ENCODE data around the gene USP20. TPM values are rescaled to one million over a fixed set of nuclear protein-coding genes. Genes with fewer than 3 reads are reported as not detected.

Gene USP20
- total and polyA plus RNA-seq, 2 experiments from 2014 or later, result 32.7 to 47.3 TPM

DNA sequence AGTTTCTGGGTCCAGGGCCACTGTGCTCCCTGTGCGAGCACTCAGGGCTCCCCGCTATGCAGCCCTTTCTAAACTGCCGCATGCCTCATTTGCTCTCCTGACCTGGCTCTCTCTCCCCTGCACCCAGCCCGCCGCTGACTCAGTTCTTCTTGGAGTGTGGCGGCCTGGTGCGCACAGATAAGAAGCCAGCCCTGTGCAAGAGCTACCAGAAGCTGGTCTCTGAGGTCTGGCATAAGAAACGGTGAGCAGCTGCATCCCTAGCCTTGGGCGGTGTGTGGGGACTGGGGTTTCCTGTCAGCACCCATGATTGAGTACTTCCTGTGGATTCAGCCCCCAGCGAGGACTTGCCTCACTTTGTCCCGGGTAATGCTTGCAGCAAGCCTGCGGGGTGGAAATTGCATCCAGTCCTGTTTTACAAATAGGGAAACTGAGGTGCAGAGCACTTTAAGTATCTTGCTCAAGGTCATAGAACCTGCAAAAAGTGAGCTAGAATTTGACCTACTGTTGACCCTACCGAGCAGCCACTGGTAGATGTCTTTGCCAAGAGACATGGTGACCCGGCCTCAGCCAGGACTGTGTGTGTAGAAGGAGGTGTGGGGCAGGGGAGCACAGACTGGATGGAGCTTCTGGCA lies 27.9 kb downstream of the USP20 start:
- DNase-seq (ENCODE audit: low read depth in 1 of 2, low spot score in 1 of 2), result peak in 1 of 2 donors; percentile 96
- H3K4me1 ChIP-seq (ENCODE audit: low read depth), result no peaks in the 10 kb centered on the region
- no peak overlapping the region for H3K27ac ChIP-seq
- H3K36me3 ChIP-seq, result peaks cover 20% of the 10 kb centered on the region
- H3K9me3 ChIP-seq (ENCODE audit: low read depth), result no peaks in the 10 kb centered on the region
- TF ChIP-seq, protein P1, sequence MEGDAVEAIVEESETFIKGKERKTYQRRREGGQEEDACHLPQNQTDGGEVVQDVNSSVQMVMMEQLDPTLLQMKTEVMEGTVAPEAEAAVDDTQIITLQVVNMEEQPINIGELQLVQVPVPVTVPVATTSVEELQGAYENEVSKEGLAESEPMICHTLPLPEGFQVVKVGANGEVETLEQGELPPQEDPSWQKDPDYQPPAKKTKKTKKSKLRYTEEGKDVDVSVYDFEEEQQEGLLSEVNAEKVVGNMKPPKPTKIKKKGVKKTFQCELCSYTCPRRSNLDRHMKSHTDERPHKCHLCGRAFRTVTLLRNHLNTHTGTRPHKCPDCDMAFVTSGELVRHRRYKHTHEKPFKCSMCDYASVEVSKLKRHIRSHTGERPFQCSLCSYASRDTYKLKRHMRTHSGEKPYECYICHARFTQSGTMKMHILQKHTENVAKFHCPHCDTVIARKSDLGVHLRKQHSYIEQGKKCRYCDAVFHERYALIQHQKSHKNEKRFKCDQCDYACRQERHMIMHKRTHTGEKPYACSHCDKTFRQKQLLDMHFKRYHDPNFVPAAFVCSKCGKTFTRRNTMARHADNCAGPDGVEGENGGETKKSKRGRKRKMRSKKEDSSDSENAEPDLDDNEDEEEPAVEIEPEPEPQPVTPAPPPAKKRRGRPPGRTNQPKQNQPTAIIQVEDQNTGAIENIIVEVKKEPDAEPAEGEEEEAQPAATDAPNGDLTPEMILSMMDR (IDR thresholded peaks at IDR 0.05; ENCODE audit: low read depth, low read length), result no peak
- no peaks in the 10 kb centered on the region for H3K27me3 ChIP-seq
- H3K4me3 ChIP-seq, result no peak overlapping the region

DNA sequence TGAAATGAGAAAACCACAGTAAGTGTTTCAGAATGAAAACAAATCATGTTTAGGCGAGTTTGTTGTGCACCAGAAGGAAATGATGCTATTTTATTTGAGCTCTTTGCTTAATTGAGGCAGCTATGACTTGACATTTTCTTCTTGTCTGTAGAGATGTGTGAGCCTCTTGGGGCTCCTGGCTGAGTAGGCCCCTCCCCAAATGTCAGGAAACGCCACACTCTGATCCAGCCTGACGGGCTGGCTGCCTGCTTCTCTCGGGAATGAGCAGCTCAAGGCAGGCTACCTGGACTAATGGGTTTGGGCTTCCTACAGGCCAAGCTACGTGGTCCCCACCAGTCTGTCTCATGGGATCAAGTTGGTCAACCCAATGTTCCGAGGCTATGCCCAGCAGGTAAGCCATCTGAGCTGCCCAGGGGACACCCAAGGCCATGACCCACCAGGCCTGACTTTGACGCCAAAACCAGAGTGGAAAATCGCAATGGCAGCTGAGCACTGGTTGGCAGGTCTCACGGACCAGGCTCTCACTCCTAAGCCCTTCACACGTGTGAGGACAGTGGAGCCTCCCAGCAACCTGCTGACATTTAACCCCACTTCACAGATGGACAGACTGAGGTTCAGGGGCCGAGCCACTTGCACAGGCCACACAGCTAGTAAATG lies 29.9 kb downstream of the USP20 start:
- Histone ChIP-seq H3K27ac (no peak overlapping the region), H3K36me3 (peaks cover 16% of the 10 kb centered on the region), H3K4me1 (ENCODE audit: low read depth) (no peaks in the 10 kb centered on the region), H3K9me3 (ENCODE audit: low read depth) (no peaks in the 10 kb centered on the region), H3K4me3 (no peak overlapping the region), H3K27me3 (no peaks in the 10 kb centered on the region)
- no peak for DNase-seq (ENCODE audit: low read depth in 1 of 2, low spot score in 1 of 2)
- TF ChIP-seq, protein P1 (IDR thresholded peaks at IDR 0.05; ENCODE audit: low read depth, low read length), result no peak

DNA sequence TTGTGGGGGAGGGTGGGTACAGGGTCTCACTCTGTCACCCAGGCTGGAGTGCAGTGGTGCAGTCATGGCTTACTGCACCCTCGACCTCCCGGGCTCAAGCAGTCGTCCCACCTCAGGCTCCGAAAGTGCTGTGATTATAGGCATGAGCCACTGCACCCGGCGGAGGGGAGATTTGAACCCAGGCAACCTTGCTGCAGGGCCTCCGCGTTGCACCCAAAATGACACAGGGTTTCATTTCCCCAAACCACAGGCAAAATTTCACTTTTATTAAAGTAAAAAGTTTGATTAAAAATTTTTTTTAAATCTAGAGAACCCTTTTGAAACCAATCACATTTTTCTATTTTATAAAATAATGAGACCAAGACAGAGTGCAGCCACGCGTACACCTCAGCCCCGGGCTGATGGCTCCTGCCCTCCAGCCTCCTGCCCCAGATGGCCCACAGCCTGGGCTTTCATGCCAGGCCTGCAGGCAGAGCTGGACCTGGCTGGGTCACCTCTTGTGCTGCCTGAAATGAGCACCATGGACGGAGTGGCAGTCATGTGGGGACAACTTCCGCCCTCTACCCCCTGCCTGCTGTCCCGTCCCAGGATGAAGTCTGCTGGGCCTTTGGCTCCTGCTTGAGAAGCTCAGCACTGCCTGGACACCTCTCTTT lies 30.5 kb downstream of the USP20 start:
- TF ChIP-seq, protein P1 (IDR thresholded peaks at IDR 0.05; ENCODE audit: low read depth, low read length), result no peak
- Histone ChIP-seq H3K27me3 (no peaks in the 10 kb centered on the region), H3K4me3 (no peak overlapping the region), H3K4me1 (ENCODE audit: low read depth) (no peaks in the 10 kb centered on the region), H3K9me3 (ENCODE audit: low read depth) (no peaks in the 10 kb centered on the region), H3K27ac (no peak overlapping the region), H3K36me3 (peaks cover 13% of the 10 kb centered on the region)
- no peak for DNase-seq (ENCODE audit: low read depth in 1 of 2, low spot score in 1 of 2)

DNA sequence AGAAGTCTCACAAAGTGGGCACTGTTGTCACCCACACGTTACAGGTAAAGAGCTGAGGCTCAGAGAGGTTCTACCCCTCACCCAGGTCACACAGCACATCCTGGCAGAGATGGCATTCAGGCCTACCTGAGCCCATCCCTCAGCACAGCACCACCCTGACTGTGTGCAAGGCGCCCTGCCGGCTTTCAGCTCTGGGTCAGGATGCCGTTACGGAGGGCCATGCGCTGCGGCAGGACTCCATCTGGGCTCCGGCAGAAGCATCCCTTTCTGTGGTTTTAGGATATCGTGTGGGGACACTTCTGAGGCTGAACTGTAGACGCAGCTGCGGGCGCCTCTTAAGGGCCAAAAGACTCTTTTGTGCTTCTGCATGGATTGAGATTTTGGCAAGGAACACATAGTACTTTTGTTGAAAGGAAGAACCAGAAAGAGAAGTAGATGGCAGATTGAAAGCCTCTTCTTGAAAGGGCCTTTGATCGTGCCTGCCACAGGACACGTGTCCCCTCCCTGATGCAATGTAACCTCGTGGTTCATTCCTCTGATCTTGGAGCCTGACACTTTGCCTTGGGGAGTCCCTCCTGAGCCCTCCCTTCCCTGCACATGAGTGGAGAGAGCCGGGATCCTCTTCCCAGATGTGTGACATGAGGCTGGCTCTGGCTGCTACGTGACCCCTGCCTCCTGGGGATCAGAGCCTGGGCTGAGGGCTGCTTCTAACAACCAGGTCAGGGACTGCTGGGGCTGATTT lies 31.3 kb downstream of the USP20 start:
- Histone ChIP-seq H3K27me3 (no peaks in the 10 kb centered on the region), H3K9me3 (ENCODE audit: low read depth) (no peaks in the 10 kb centered on the region), H3K4me3 (no peak overlapping the region), H3K4me1 (ENCODE audit: low read depth) (no peaks in the 10 kb centered on the region), H3K36me3 (peaks cover 9% of the 10 kb centered on the region), H3K27ac (no peak overlapping the region)
- no peak for DNase-seq (ENCODE audit: low read depth in 1 of 2, low spot score in 1 of 2)
- TF ChIP-seq, protein P1 (IDR thresholded peaks at IDR 0.05; ENCODE audit: low read depth, low read length), result no peak

DNA sequence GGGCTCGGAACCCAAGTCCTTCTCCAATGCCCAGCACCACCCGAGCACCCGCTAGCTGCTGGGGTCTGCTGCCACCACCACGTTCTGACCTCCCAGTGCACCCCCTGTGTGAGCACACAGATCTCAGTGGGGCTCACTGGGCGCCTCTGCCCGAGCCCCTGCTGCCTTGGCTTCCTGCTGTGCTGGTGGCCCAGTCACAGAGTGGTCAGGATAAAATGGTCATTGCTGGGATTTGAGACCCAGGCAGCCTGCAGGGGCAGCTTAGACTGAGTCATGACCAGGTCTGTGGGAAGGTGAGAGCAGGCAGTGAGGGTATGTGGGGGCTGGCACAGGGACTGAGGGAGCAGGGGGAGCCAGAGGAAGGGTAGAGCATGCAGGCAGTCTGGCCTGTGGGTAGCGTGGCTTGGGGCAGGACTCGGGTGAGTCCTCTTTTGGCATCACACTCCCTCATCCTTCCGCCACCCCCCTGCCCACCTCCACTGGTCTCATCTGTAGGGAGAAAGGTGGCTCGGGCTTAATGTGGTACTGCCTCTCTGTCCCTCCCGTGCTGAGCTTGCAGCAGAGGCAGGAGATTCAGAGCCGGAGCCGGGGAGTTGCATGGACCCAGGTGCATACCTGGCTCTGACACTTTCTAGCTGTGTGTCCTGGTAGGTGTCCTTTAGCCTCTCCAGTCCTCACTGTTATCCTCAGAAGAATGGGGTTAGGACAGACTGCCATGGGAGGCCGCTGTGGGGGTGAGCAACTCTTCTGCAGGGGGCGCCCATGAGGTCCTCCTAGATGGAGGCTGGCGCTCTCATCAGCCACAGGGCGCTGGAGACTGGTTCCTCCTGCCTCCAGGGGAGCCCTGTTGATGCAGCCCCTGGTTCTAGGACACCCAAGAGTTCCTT lies 32.1 kb downstream of the USP20 start:
- Histone ChIP-seq H3K27ac (no peak overlapping the region), H3K36me3 (peaks cover 4% of the 10 kb centered on the region), H3K4me1 (ENCODE audit: low read depth) (no peaks in the 10 kb centered on the region), H3K4me3 (no peak overlapping the region), H3K27me3 (no peaks in the 10 kb centered on the region), H3K9me3 (ENCODE audit: low read depth) (no peaks in the 10 kb centered on the region)
- DNase-seq (ENCODE audit: low read depth in 1 of 2, low spot score in 1 of 2), result no peak
- TF ChIP-seq, protein P1 (IDR thresholded peaks at IDR 0.05; ENCODE audit: low read depth, low read length), result no peak

Data from cardiac muscle cell (in vitro differentiated cells and primary cell).